Fibroblast of mammary gland (primary cell): ENCODE data around the gene TTC31.
A peak's percentile ranks its signal among the peaks of the same experiment; 100 is the strongest.

Source experiments
- DNase-seq: peaks from one replicate; pipeline ENCODE4 v3.0.0-alpha.2; 2010; ENCODE audit warnings: low read depth
- H3K4me3 ChIP-seq: 2 replicates; pipeline ENCODE4 v1.5.1; 2011; ENCODE audit warnings: low read depth, mild to moderate bottlenecking, low read length, moderate library complexity; ENCODE audit not compliant: control insufficient read depth
- CTCF ChIP-seq: conservative IDR thresholded peaks from 2 replicates; pipeline ENCODE4 v1.5.1; 2011; ENCODE audit warnings: low read depth, low read length, inconsistent platforms; ENCODE audit not compliant: control insufficient read depth, insufficient read depth

Gene TTC31

GRCh38 chr2:74536166-74536950 lies 53.5 kb downstream of the TTC31 start:
- no peak overlapping the region for H3K4me3 ChIP-seq
- no peak for TF ChIP-seq CTCF
- DNase-seq: no peak

- TF ChIP-seq CTCF: no peak
These were observed 54.3 kb downstream of the TTC31 start for GRCh38 chr2:74537140-74537539.

GRCh38 chr2:74538881-74539339 lies 56.0 kb downstream of the TTC31 start:
- no peak overlapping the region for H3K4me3 ChIP-seq
- DNase-seq: no peak
- no peak for TF ChIP-seq CTCF

More at GRCh38 chr2:74537140-74537539, 54.3 kb downstream of the TTC31 start:
- no peak for DNase-seq
- no peak overlapping the region for H3K4me3 ChIP-seq

- peak; percentile 49 for DNase-seq
- TF ChIP-seq CTCF: no peak
These were observed 57.4 kb downstream of the TTC31 start for GRCh38 chr2:74540291-74540690.

GRCh38 chr2:74542978-74543377 lies 60.1 kb downstream of the TTC31 start:
- H3K4me3 ChIP-seq: no peak overlapping the region
- TF ChIP-seq CTCF: no peak
- peak; percentile 22 for DNase-seq

More at GRCh38 chr2:74540291-74540690, 57.4 kb downstream of the TTC31 start:
- no peak overlapping the region for H3K4me3 ChIP-seq
